GM13977 (cell line): ENCODE results near the gene TNFRSF8.
"Not testable (repeated sequence)": the region's sequence is repeated elsewhere in the genome, so short reads cannot be mapped to it uniquely, and the experiment has no call there.

ENCODE experiments used
- DNase-seq: peaks from one replicate; pipeline ENCODE4 v3.0.0; 2012; ENCODE audit warnings: low spot score
- in situ Hi-C: fragments of 300-500 bp; cut with MboI; formaldehyde crosslinking; loops from one replicate; pipeline ENCODE4 v1.12.0; 2022; ENCODE audit warnings: low sequenced_read_pairs, low pct_unique_long_range_greater_than_20kb, mixed read lengths, inconsistent platforms; ENCODE audit not compliant: unreplicated experiment
- TF ChIP-seq, protein P1 (sequence below): IDR thresholded peaks from 2 replicates; pipeline ENCODE4 v1.5.1; 2012; ENCODE audit warnings: mild to moderate bottlenecking, control low read depth; ENCODE audit not compliant: insufficient read depth; ENCODE audit errors: extremely low read depth, missing control alignments

TNFRSF8 gene

DNA sequence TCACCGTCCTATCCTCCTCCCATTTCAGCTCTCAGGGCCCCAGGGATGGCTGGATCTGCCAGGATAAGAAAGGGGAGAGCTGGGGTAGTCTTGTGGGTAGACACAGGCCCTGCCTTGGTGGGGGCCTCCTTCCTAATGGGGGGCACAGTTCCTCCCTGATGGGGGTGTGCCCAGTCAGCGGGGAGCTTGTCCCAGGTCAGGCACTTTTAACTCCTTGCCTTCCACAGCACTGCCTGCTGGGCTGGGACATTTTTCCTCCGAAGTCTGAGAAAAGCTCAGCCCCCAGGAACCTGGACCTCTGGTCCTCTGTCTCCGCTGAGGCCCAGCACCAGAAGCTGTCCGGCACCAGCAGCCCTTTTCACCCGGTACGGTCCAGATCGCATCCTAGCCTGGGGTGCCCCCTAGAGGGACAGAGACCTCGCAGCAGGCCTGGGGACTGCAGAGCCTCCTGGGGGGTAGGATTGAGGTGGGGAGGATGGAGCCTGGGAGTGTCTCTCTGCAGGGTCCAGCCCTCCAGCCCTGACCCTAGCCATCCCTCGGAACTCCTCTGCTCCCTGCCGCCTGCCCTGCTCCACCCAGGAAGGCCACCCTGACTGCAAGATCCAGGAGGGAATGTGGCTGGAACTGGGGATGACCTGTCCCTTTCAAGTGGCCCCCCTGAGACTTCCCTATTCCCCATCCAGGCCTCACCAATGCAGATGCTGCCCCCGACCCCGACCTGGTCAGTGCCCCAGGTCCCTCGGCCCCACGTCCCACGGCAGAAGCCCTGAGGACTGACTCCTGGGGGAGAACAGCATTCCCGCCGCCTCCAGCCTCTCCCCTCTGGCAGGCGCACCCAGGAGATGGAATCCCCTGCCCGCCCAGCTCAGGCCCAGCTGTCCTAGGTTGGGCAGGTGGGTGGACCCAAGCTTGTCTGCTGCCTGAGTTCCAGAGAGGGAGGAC lies 31.8 kb upstream of the TNFRSF8 start:
- TF ChIP-seq, protein P1, sequence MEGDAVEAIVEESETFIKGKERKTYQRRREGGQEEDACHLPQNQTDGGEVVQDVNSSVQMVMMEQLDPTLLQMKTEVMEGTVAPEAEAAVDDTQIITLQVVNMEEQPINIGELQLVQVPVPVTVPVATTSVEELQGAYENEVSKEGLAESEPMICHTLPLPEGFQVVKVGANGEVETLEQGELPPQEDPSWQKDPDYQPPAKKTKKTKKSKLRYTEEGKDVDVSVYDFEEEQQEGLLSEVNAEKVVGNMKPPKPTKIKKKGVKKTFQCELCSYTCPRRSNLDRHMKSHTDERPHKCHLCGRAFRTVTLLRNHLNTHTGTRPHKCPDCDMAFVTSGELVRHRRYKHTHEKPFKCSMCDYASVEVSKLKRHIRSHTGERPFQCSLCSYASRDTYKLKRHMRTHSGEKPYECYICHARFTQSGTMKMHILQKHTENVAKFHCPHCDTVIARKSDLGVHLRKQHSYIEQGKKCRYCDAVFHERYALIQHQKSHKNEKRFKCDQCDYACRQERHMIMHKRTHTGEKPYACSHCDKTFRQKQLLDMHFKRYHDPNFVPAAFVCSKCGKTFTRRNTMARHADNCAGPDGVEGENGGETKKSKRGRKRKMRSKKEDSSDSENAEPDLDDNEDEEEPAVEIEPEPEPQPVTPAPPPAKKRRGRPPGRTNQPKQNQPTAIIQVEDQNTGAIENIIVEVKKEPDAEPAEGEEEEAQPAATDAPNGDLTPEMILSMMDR = peak; percentile 82
- in situ Hi-C loops = no loop called here
- peak; percentile 67 for DNase-seq

DNA sequence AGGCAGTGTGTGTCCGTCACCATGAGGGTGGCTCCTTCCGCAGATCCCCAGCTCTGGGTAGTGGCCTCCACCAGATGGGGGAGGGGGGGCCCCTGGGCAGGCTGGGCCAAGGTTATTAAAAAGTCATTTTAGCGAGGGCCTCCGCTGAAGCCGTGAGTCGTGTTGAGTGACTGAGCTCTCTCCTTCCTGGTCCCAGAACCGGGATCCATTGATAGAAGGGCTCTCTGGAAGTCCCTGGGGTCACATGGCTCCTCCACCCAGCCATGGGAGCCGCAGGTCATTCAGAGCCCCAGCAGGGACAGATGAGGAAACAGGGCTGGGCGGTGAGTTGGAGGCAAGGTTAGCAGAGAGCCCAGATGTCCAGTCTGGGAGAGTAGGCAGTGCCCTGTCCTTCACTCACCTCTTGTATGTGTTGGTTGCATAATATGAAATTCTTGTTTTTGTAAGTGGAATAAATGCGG lies 30.9 kb upstream of the TNFRSF8 start:
- no peak for DNase-seq
- TF ChIP-seq, protein P1 = no peak
- in situ Hi-C loops = no loop called here

DNA sequence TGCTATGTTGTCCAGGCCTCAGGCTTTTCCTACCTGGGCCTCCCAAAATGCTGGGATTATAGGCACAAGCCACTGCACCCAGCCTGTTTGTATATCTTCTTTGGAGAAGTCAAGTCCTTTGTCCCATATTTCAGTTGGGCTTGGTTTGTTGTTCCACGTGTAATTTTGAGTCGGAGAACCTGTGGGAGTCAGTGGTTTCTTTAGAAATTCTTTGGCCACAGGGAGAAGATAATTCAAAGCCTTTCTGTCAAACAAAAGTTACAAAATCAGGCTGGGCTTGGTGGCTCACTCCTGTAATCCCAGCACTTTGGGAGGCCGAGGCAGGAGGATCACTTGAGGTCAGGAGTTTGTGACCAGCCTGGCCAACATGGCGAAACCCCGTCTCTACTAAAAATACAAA lies 29.7 kb upstream of the TNFRSF8 start:
- DNase-seq, in situ Hi-C loops: not testable (repeated sequence)

GRCh38 chr1:12034381-12034801 lies 28.7 kb upstream of the TNFRSF8 start:
- in situ Hi-C loops = no loop called here
- no peak for DNase-seq
- TF ChIP-seq, protein P1 = no peak

GRCh38 chr1:12035312-12035711 lies 27.8 kb upstream of the TNFRSF8 start:
- in situ Hi-C loops = no loop called here
- TF ChIP-seq, protein P1 = no peak
- DNase-seq = no peak

- in situ Hi-C loops = no loop called here
- DNase-seq = no peak
- TF ChIP-seq, protein P1 = no peak
Observed at GRCh38 chr1:12037486-12038355, 25.4 kb upstream of the TNFRSF8 start.
